ENCODE data around the gene AIF1L. TPM values are rescaled to one million over a fixed set of nuclear protein-coding genes. Genes with fewer than 3 reads are reported as not detected.

AIF1L gene
- total and polyA plus RNA-seq, 2 of the 4 experiments (the other 2 are of a cell fraction) = 0.18 to 0.19 TPM

GRCh38 chr9:131046581-131047202, 49.6 kb upstream of the AIF1L start:
- peaks cover 17% of the 10 kb centered on the region for H3K27me3 ChIP-seq (ENCODE audit: control insufficient read depth, insufficient read depth, low read length)
- H2BK15ac ChIP-seq (ENCODE audit: low read depth, low read length) = no peak overlapping the region
- no peak overlapping the region for H2AK5ac ChIP-seq (ENCODE audit: low read depth, low read length)
- no peak overlapping the region for H3K4ac ChIP-seq (ENCODE audit: low read depth, low read length)
- H3K36me3 ChIP-seq (ENCODE audit: control insufficient read depth, insufficient read depth, low read length) = no peaks in the 10 kb centered on the region
- no peak overlapping the region for H3K27ac ChIP-seq (ENCODE audit: insufficient read depth, low read length)
- ATAC-seq (ENCODE audit: low read depth) (peak; percentile 98), DNase-seq (peak; percentile 49)
- no peak overlapping the region for H2BK20ac ChIP-seq (ENCODE audit: low read depth, low read length)
- no peak overlapping the region for H4K8ac ChIP-seq (ENCODE audit: low read depth in 2 of 2, low read length in 2 of 2)
- POLR2A ChIA-PET (ENCODE audit: unreplicated experiment) = no interaction called here
- no peak overlapping the region for H3K4me3 ChIP-seq (ENCODE audit: insufficient read depth, low read depth, low read length)
- no peak overlapping the region for H3K56ac ChIP-seq (ENCODE audit: extremely low read depth, insufficient read depth, low read length)
- intact Hi-C loops (cut with micrococcal nuclease) (loop anchor here (1.0 to 5.0 kb wide), 3 partner anchors 154 to 340 kb away; no protein-coding TSS in a partner anchor), in situ Hi-C loops (cut with MboI; ENCODE audit: low sequenced_read_pairs) (loop anchor here (10.0 kb wide), 1 partner anchor 342 kb away; no protein-coding TSS in a partner anchor), dilution Hi-C loops (cut with HindIII; ENCODE audit: low sequenced_read_pairs, unreplicated experiment) (no loop called here)
- no peak overlapping the region for H3K9ac ChIP-seq (ENCODE audit: low read depth, low read length)
- no peaks in the 10 kb centered on the region for H3K79me1 ChIP-seq (ENCODE audit: low read depth in 1 of 2, low read length in 2 of 2)
- CTCF ChIA-PET = interaction anchor here (0.7 to 1.3 kb wide), 14 partner anchors 9 to 428 kb away, joined by 3 to 12 read pairs (median 4); no protein-coding TSS in a partner anchor
- peak overlapping the region; percentile 31 for H2AK9ac ChIP-seq (replicated peaks; ENCODE audit: low read depth, low read length, poor library complexity)
- no peak overlapping the region for H4K91ac ChIP-seq (ENCODE audit: insufficient read depth, low read depth, low read length)
- H3K9me1 ChIP-seq (ENCODE audit: insufficient read depth, low read length) = no peaks in the 10 kb centered on the region
- H3K9me3 ChIP-seq (ENCODE audit: control insufficient read depth, insufficient read depth, low read length) = peaks cover 7% of the 10 kb centered on the region
- no peaks in the 10 kb centered on the region for H4K20me1 ChIP-seq (ENCODE audit: insufficient read depth, low read length)
- H3K4me1 ChIP-seq (ENCODE audit: control insufficient read depth, insufficient read depth, low read length) = no peaks in the 10 kb centered on the region; the same call in 1 of the 2 replicates
- 24% methylated on average over 16 of the region's 35 CpGs; no CpG with 5 or more reads in 1 of the 2 experiments for WGBS, 2 experiments (ENCODE audit: extremely low coverage in 2 of 2, insufficient read length in 1 of 2)
- no peak overlapping the region for H2BK120ac ChIP-seq (ENCODE audit: low read depth, low read length)
- no peak overlapping the region for H3K14ac ChIP-seq (replicated peaks; ENCODE audit: low read depth, low read length)
- no peak overlapping the region for H3K23ac ChIP-seq (ENCODE audit: low read depth, low read length)
- no peak overlapping the region for H3K18ac ChIP-seq (ENCODE audit: low read depth, low read length)
- no TSS peak for BruUV-seq (replicated peaks)
- TF ChIP-seq MXI1 (IDR thresholded peaks at IDR 0.05; ENCODE audit: borderline replicate concordance, low read depth, low read length) = no peak
- peak; percentile 89 for TF ChIP-seq RAD21 (IDR thresholded peaks at IDR 0.05; ENCODE audit: low read length)
- no peak for TF ChIP-seq CEBPB (IDR thresholded peaks at IDR 0.05; ENCODE audit: low read depth, low read length)
- TF ChIP-seq CTCF (conservative IDR thresholded peaks at IDR 0.05; ENCODE audit: low read depth, low read length) = peak; percentile 88
- peak; percentile 76 for TF ChIP-seq SMC3 (IDR thresholded peaks at IDR 0.05; ENCODE audit: low read depth, low read length)
- no peak overlapping the region for H2BK5ac ChIP-seq (ENCODE audit: low read depth, low read length, poor library complexity, severe bottlenecking)
- no peak overlapping the region for H4K5ac ChIP-seq (ENCODE audit: low read depth, low read length)
- peak overlapping the region; percentile 79 for H2AFZ ChIP-seq (replicated peaks; ENCODE audit: low read length, poor library complexity)
- peak overlapping the region; percentile 73 for H3K4me2 ChIP-seq (ENCODE audit: low read depth, low read length)

All from IMR-90 (cell line).